AG04450 (cell line): ENCODE results near the gene CSGALNACT2. TPM values are rescaled to one million over a fixed set of nuclear protein-coding genes. Genes with fewer than 3 reads are reported as not detected.

Source experiments
- CTCF ChIA-PET: fragments of 300-600, 350-600 bp; formaldehyde crosslinking; extraction: SDS; loops from one replicate; lab custom pipeline; 2022; ENCODE audit warnings: antibody characterized with exemption, inconsistent platforms; lab: Charles Lee
- POLR2A ChIA-PET: fragments of 350-600 bp; formaldehyde crosslinking; extraction: SDS; loops from one replicate; lab custom pipeline; 2021; ENCODE audit warnings: antibody characterized with exemption, inconsistent platforms; lab: Yijun Ruan, JAX
- DNase-seq: peaks from one replicate; pipeline ENCODE4 v3.0.0-alpha.2; 2011; ENCODE audit warnings: low read depth, low spot score
- H3K27ac ChIP-seq: one replicate; pipeline ENCODE4 v1.5.1; 2012; ENCODE audit warnings: low read depth, low read length, control low read depth
- H3K27me3 ChIP-seq: one replicate; pipeline ENCODE4 v1.6.0; 2012; ENCODE audit warnings: low read length; ENCODE audit not compliant: control insufficient read depth, insufficient read depth
- H3K4me3 ChIP-seq: 2 replicates; pipeline ENCODE4 v1.5.1; 2011; ENCODE audit warnings: mild to moderate bottlenecking, low read depth, low read length, control low read depth
- H3K9me3 ChIP-seq: 2 replicates; pipeline ENCODE4 v1.5.1; 2012; ENCODE audit warnings: low read length; ENCODE audit not compliant: control insufficient read depth, insufficient read depth
- CTCF ChIP-seq: IDR thresholded peaks from 2 replicates; pipeline ENCODE4 v1.5.1; 2011; ENCODE audit warnings: low read depth, low read length, control low read depth, inconsistent platforms
- polyA plus RNA-seq: library from polyadenylated mRNA; depleted of rRNA; stranded (reverse); fragments of >200 nt; gene quantifications from 2 replicates; pipeline ENCODE4 v1.2.3, GENCODE V29; 2011

The CSGALNACT2 gene
- polyA plus RNA-seq, 1 experiment, result 23.0 TPM

- DNase-seq, result no peak
- no peak for TF ChIP-seq CTCF
- H3K27ac ChIP-seq, result no peak overlapping the region
- H3K27me3 ChIP-seq, result peaks cover 33% of the 10 kb centered on the region
- ChIA-PET CTCF (interaction anchor here (0.7 kb wide), 1 partner anchor 33 kb away, joined by 3 read pairs; no protein-coding TSS in a partner anchor), POLR2A (no interaction called here)
- no peaks in the 10 kb centered on the region; the same call in 1 of the 2 replicates for H3K9me3 ChIP-seq
- H3K4me3 ChIP-seq, result no peak overlapping the region
Observed at GRCh38 chr10:43230101-43230908, 92.1 kb downstream of the CSGALNACT2 start.

GRCh38 chr10:43230909-43231522 lies 92.8 kb downstream of the CSGALNACT2 start:
- Histone ChIP-seq H3K9me3 (no peaks in the 10 kb centered on the region; the same call in 1 of the 2 replicates), H3K27ac (no peak overlapping the region), H3K4me3 (no peak overlapping the region), H3K27me3 (peaks cover 33% of the 10 kb centered on the region)
- no peak for TF ChIP-seq CTCF
- ChIA-PET CTCF (interaction anchor here (0.7 kb wide), 1 partner anchor 33 kb away, joined by 3 read pairs; no protein-coding TSS in a partner anchor), POLR2A (no interaction called here)
- DNase-seq, result no peak

- ChIA-PET CTCF (no interaction called here), POLR2A (no interaction called here)
- Histone ChIP-seq H3K27me3 (peaks cover 33% of the 10 kb centered on the region), H3K4me3 (no peak overlapping the region), H3K9me3 (no peaks in the 10 kb centered on the region; the same call in 1 of the 2 replicates), H3K27ac (no peak overlapping the region)
- DNase-seq, result no peak
- no peak for TF ChIP-seq CTCF
Observed at GRCh38 chr10:43231523-43232078, 93.4 kb downstream of the CSGALNACT2 start.

- DNase-seq, result no peak
Observed at GRCh38 chr10:43233601-43234430, 95.6 kb downstream of the CSGALNACT2 start.

More at GRCh38 chr10:43233601-43234430, 95.6 kb downstream of the CSGALNACT2 start:
- Histone ChIP-seq H3K4me3 (no peak overlapping the region), H3K27ac (no peak overlapping the region), H3K27me3 (peaks cover 14% of the 10 kb centered on the region), H3K9me3 (no peaks in the 10 kb centered on the region; the same call in 1 of the 2 replicates)
- ChIA-PET CTCF (no interaction called here), POLR2A (no interaction called here)
- no peak for TF ChIP-seq CTCF
